Activated naive CD4-positive, alpha-beta T cell treated with anti-CD3 and anti-CD28 coated beads, Interleukin-2, amount 10 ng/mL, durations not matched to agents 7 days and 5 days (primary cell): ENCODE data around the gene GRPEL1.

ENCODE experiments used
- CTCF ChIA-PET: fragments of 350-600 bp; sonication (Branson Sonifier 250); formaldehyde crosslinking; loops from one replicate; lab custom pipeline; 2021; ENCODE audit warnings: antibody characterized with exemption; lab: Charles Lee
- DNase-seq: peaks from one replicate; pipeline ENCODE4 v3.0.0-alpha.2; 2020
- H3K27ac Mint-ChIP-seq: one replicate; pipeline ENCODE4 v1.8.0; 2021; ENCODE audit warnings: mild to moderate bottlenecking, moderate library complexity, mixed read lengths
- H3K27me3 Mint-ChIP-seq: one replicate; pipeline ENCODE4 v1.8.0; 2021; ENCODE audit warnings: mild to moderate bottlenecking, mixed read lengths
- H3K36me3 Mint-ChIP-seq: one replicate; pipeline ENCODE4 v1.8.0; 2021; ENCODE audit warnings: mixed read lengths
- H3K4me1 Mint-ChIP-seq: one replicate; pipeline ENCODE4 v1.8.0; 2021; ENCODE audit warnings: mixed read lengths
- H3K4me3 Mint-ChIP-seq: one replicate; pipeline ENCODE4 v1.8.0; 2021; ENCODE audit warnings: mild to moderate bottlenecking, moderate library complexity, mixed read lengths
- H3K9me3 Mint-ChIP-seq: one replicate; pipeline ENCODE4 v1.8.0; 2021; ENCODE audit warnings: mixed read lengths

Gene GRPEL1

DNA sequence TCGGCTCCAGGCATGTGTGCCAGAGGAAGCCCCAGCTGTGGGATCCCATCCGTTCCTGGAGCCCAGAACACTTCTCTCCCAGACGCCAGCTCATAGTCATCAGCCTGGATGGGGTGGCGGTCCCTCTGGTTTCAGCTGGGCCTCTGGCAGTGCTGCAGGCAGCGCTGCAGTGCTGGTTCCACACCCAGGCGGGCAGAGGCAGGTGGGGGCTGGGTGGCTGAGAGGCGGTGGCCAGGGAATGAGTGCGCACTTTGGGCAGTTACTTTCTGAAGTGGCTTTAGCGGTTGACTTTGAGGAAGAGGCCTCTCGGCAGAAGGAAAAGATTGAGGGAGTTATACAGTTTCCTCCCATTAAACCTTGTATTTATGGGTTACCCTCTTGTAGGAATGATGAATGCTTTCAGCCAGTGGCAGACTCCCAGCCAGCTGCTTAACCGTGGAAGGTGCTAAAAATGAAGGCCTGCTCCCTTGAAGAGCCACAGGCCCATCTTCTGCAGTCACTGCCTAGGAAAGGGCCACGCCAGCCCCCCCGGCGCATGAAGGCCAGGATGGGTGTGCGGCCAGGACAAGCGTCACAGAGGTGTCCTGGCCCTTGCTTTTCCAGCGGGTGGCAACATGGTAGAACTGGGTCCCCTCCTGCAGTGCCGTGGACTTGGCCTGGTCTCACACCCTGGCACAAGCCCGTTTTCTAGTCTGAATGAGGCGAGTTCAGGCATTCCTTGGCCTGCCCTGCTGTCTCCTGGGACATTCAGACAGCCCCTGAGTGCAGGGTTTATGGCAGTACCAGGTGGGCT lies 14.7 kb downstream of the GRPEL1 start:
- peak; percentile 49 for DNase-seq
- CTCF ChIA-PET = interaction anchor here (1.2 to 4.3 kb wide), 2 partner anchors 9 to 13 kb away, joined by 3 to 19 read pairs; partner anchors contain the start of gene TADA2B
- H3K4me3 Mint-ChIP-seq = no peak overlapping the region
- H3K4me1 Mint-ChIP-seq = peaks cover 41% of the 10 kb centered on the region
- no peaks in the 10 kb centered on the region for H3K9me3 Mint-ChIP-seq
- peaks cover 27% of the 10 kb centered on the region for H3K36me3 Mint-ChIP-seq
- peak overlapping the region; percentile 80 for H3K27ac Mint-ChIP-seq
- H3K27me3 Mint-ChIP-seq = no peaks in the 10 kb centered on the region

DNA sequence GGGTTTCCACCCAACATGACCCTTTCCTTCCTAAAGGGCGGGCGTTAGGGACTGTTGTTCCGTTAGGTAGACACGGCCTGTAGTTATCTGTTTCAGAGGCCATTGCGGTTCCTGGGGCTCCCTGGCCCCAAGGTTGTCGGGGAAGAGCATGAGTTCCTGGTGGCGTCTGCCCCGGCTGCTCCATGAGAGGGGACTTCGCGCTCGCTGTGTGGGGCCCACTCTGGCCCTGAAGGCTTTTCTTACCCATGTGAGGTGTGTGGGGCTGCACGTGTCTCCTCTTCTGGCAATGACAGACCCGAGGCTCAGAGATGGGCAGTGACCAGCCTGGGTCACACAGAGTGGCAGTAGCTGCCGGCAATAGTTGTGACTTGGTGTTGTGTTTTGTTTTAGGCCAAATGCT lies 15.6 kb downstream of the GRPEL1 start:
- Mint-ChIP-seq H3K9me3 (no peaks in the 10 kb centered on the region), H3K4me1 (peaks cover 40% of the 10 kb centered on the region), H3K36me3 (peaks cover 23% of the 10 kb centered on the region), H3K27ac (peak overlapping the region; percentile 52), H3K4me3 (no peak overlapping the region), H3K27me3 (no peaks in the 10 kb centered on the region)
- DNase-seq = no peak
- CTCF ChIA-PET = no interaction called here

- no peak overlapping the region for H3K27ac Mint-ChIP-seq
- peaks cover 23% of the 10 kb centered on the region for H3K36me3 Mint-ChIP-seq
- no peaks in the 10 kb centered on the region for H3K9me3 Mint-ChIP-seq
- H3K27me3 Mint-ChIP-seq = no peaks in the 10 kb centered on the region
- H3K4me1 Mint-ChIP-seq = peaks cover 44% of the 10 kb centered on the region
- DNase-seq = no peak
- CTCF ChIA-PET = no interaction called here
- no peak overlapping the region for H3K4me3 Mint-ChIP-seq
These were observed 16.0 kb downstream of the GRPEL1 start for GRCh38 chr4:7051905-7052304.

- H3K27me3 Mint-ChIP-seq = no peaks in the 10 kb centered on the region
- no peak overlapping the region for H3K27ac Mint-ChIP-seq
- peaks cover 26% of the 10 kb centered on the region for H3K36me3 Mint-ChIP-seq
- no peak overlapping the region for H3K4me3 Mint-ChIP-seq
- H3K9me3 Mint-ChIP-seq = no peaks in the 10 kb centered on the region
- no peak for DNase-seq
- CTCF ChIA-PET = interaction anchor here (0.7 to 1.2 kb wide), 2 partner anchors 10 to 77 kb away, joined by 3 read pairs; no protein-coding TSS in a partner anchor
- peaks cover 52% of the 10 kb centered on the region for H3K4me1 Mint-ChIP-seq
These were observed 16.7 kb downstream of the GRPEL1 start for GRCh38 chr4:7051144-7051495.

DNA sequence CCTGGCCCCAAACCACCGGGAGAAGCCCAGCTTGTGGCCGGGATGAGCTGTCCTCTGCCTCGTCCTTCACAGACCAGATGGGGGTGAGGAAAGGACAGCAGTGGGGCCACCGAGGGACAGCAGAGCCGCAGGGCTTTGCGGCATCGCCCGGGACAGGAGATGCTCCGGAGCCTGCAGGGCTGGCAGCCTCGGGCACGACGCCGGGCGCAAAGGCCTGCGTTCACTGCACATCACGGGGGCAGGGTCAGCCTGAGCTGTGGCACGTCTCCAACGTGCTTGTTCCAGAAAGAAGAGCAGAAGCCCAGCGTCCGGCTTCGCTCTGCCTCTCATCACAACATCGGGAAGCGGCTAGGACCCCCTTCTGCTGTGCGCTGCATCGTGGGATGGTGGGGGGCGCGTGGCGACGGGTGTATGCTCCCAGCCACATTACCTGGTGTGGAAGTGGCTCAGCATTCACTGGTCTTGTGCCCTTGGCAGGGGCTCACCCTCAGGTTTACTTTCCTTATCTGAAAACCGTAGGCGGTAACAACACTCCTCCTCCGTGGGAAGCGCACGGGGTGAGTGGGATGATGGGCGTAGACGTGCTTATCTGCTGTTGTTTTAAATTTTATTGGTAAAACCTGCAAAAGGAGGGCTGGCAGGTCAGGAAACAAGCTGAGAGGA lies 17.3 kb downstream of the GRPEL1 start:
- no peaks in the 10 kb centered on the region for H3K9me3 Mint-ChIP-seq
- H3K27ac Mint-ChIP-seq = no peak overlapping the region
- DNase-seq = no peak

GRCh38 chr4:7049739-7050138 lies 18.1 kb downstream of the GRPEL1 start:
- Mint-ChIP-seq H3K4me1 (peaks cover 61% of the 10 kb centered on the region), H3K4me3 (no peak overlapping the region), H3K27ac (no peak overlapping the region), H3K9me3 (no peaks in the 10 kb centered on the region), H3K36me3 (peaks cover 27% of the 10 kb centered on the region), H3K27me3 (no peaks in the 10 kb centered on the region)
- DNase-seq = no peak
- CTCF ChIA-PET = no interaction called here

More for the DNA sequence above, 17.3 kb downstream of the GRPEL1 start:
- peaks cover 25% of the 10 kb centered on the region for H3K36me3 Mint-ChIP-seq
- CTCF ChIA-PET = interaction anchor here (0.7 to 1.2 kb wide), 2 partner anchors 9 to 76 kb away, joined by 3 read pairs; no protein-coding TSS in a partner anchor
- H3K27me3 Mint-ChIP-seq = no peaks in the 10 kb centered on the region
- H3K4me1 Mint-ChIP-seq = peaks cover 56% of the 10 kb centered on the region
- H3K4me3 Mint-ChIP-seq = no peak overlapping the region

DNA sequence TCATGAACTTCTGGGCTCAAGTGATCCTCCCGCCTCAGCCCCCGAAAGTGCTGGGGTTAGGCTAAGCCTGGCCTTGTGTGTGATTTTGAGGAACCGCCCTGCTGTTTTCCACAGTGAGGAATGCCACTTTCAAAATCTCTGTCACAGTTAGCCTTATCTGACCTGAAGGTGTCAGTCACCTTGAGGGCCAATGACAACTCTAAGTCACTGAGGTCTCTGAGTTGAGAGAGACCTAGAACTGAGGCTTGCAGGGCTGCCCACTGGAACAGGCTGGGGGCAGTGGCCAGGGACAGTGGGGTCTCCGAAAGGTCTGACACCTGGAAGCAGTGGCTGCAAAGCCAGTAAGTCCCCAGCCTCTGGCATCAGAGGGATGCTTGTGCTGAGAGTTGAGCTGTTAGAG lies 18.6 kb downstream of the GRPEL1 start:
- Mint-ChIP-seq H3K9me3 (no peaks in the 10 kb centered on the region), H3K4me3 (no peak overlapping the region), H3K36me3 (peaks cover 26% of the 10 kb centered on the region), H3K27ac (peak overlapping the region; percentile 42), H3K27me3 (no peaks in the 10 kb centered on the region), H3K4me1 (peaks cover 63% of the 10 kb centered on the region)
- CTCF ChIA-PET = no interaction called here
- no peak for DNase-seq

GRCh38 chr4:7048642-7049041 lies 19.2 kb downstream of the GRPEL1 start:
- no peak overlapping the region for H3K4me3 Mint-ChIP-seq
- no peaks in the 10 kb centered on the region for H3K9me3 Mint-ChIP-seq
- no peak overlapping the region for H3K27ac Mint-ChIP-seq
- peaks cover 60% of the 10 kb centered on the region for H3K4me1 Mint-ChIP-seq
- H3K27me3 Mint-ChIP-seq = no peaks in the 10 kb centered on the region
- peaks cover 20% of the 10 kb centered on the region for H3K36me3 Mint-ChIP-seq
- CTCF ChIA-PET = no interaction called here
- no peak for DNase-seq

DNA sequence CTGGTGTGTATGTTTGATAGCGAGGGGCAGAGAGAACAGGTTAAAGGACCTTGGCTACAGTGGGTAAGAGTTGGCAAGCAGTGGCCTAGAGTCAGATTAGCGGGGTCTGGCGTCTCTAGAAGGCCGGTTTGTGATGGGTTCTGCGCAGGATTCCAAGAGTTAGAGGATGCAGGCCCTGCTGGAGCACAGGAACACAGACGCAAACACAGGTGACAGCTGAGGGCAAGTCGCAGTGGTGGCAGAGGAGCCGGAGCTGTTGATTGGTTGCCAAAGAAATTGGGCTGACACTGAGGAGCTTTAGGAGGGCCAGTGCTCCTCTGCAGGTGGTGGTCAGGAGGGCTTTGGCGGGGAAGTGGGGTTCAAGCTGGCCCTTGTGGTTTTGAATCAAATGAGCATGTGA lies 20.9 kb downstream of the GRPEL1 start:
- H3K4me3 Mint-ChIP-seq = no peak overlapping the region
- peaks cover 51% of the 10 kb centered on the region for H3K4me1 Mint-ChIP-seq
- CTCF ChIA-PET = interaction anchor here (8.4 kb wide), 1 partner anchor 22 kb away, joined by 122 read pairs; the partner anchor contains the start of gene GRPEL1
- H3K27ac Mint-ChIP-seq = no peak overlapping the region
- no peak for DNase-seq
- peaks cover 10% of the 10 kb centered on the region for H3K27me3 Mint-ChIP-seq
- H3K36me3 Mint-ChIP-seq = peaks cover 22% of the 10 kb centered on the region
- H3K9me3 Mint-ChIP-seq = no peaks in the 10 kb centered on the region

- CTCF ChIA-PET = interaction anchor here (0.6 to 8.4 kb wide), 2 partner anchors 22 to 48 kb away, joined by 3 to 122 read pairs; partner anchors contain the start of gene GRPEL1
- no peak overlapping the region for H3K4me3 Mint-ChIP-seq
These were observed 21.6 kb downstream of the GRPEL1 start for GRCh38 chr4:7045961-7046921.

DNA sequence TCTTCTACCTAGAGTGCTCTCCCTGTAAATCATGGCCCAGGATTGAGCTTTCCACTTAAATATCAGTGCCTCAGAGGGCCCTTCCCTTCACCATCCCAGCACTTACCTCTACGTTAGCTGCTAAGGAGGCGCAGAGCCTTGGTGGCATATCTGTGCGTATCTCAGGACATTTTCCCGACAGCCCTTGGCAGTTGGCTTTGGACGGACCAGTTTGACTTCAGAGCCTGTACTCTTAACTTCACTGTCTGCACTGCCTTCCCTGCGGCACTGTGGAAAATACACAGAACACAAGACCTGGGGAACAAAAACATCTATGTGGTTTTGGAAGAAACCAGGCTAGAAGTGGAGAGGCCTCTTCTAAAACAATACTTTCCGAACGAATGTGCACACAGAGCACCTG lies 22.3 kb downstream of the GRPEL1 start:
- Mint-ChIP-seq H3K4me1 (peaks cover 49% of the 10 kb centered on the region), H3K4me3 (peak overlapping the region; percentile 93), H3K36me3 (peaks cover 22% of the 10 kb centered on the region), H3K9me3 (no peaks in the 10 kb centered on the region), H3K27ac (no peak overlapping the region), H3K27me3 (peaks cover 20% of the 10 kb centered on the region)
- CTCF ChIA-PET = interaction anchor here (0.8 to 8.4 kb wide), 2 partner anchors 23 to 325 kb away, joined by 3 to 122 read pairs; partner anchors contain the start of gene GRPEL1
- no peak for DNase-seq

More at GRCh38 chr4:7045961-7046921, 21.6 kb downstream of the GRPEL1 start:
- Mint-ChIP-seq H3K4me1 (peaks cover 49% of the 10 kb centered on the region), H3K27me3 (peaks cover 18% of the 10 kb centered on the region), H3K27ac (no peak overlapping the region), H3K36me3 (peaks cover 22% of the 10 kb centered on the region), H3K9me3 (no peaks in the 10 kb centered on the region)
- no peak for DNase-seq

DNA sequence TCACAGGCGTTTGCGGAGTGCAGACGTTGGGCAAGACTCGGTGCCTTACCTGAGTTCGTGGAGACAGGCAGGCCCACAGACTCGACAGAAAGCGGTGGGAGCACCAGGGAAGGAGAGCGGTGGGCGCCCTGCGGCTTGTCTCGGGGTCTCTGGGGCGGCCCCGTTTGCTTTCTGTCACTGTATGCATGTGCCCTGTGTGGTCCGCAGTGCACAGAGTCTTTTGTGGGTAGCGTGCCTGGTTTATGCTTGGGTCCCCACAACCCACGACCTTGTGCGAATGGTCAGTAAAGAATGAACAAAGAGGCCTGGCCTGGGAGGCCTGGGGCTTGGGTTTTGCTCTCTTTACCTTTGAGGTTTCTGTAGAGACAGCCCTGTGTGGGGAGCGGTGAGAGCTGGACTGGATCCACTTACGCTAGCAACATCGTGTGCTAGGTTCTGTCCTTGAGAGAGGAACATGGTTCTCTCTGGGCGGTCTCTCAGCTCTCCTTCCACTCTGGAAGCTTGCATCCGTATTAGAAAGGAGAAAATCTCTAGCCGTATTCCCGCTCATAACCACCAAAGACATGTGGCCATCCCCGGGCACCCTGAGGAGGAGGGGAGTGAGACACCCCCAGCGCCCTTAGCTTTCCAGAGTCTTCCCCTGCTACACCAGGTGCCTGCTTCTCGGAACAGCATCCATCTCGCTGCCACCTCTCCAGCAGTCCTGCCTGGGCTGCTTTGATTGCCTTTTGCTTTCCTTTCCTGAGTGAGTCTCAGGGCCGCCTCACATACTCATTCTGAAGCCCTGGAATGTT lies 23.5 kb downstream of the GRPEL1 start:
- Mint-ChIP-seq H3K9me3 (no peaks in the 10 kb centered on the region), H3K4me3 (peak overlapping the region; percentile 93), H3K27me3 (peaks cover 20% of the 10 kb centered on the region), H3K36me3 (peaks cover 22% of the 10 kb centered on the region), H3K27ac (peak overlapping the region; percentile 89), H3K4me1 (peaks cover 46% of the 10 kb centered on the region)
- CTCF ChIA-PET = interaction anchor here (1.0 to 8.4 kb wide), 4 partner anchors 11 to 121 kb away, joined by 3 to 122 read pairs (median 12); partner anchors contain the start of gene GRPEL1
- no peak for DNase-seq
